BLaER1 treated with 17β-estradiol and CSF1 and Interleukin-3, amounts not matched to agents 10 nM and 100 nM (cell line): ENCODE data around the gene QRFPR.
A peak's percentile ranks its signal among the peaks of the same experiment; 100 is the strongest.
"Not testable (repeated sequence)": the region's sequence is repeated elsewhere in the genome, so short reads cannot be mapped to it uniquely, and the experiment has no call there.

Experiments
- H3K27ac ChIP-seq, 11 experiments: shearing (Covaris generic); formaldehyde crosslinking; 2 replicates each; pipeline ENCODE4 v1.8.1; 2022
- H3K27me3 ChIP-seq, 11 experiments: shearing (Covaris generic); formaldehyde crosslinking; 2 replicates each; pipeline ENCODE4 v1.8.1; 2022
- H3K36me3 ChIP-seq, 11 experiments: shearing (Covaris generic); formaldehyde crosslinking; 2 replicates each; pipeline ENCODE4 v1.8.1; 2022
- H3K4me1 ChIP-seq, 10 experiments: shearing (Covaris generic); formaldehyde crosslinking; 2 replicates each; pipeline ENCODE4 v1.8.1; 2022
- H3K4me2 ChIP-seq, 11 experiments: shearing (Covaris generic); formaldehyde crosslinking; 2 replicates each; pipeline ENCODE4 v1.8.1; 2022
- H3K4me3 ChIP-seq, 10 experiments: shearing (Covaris generic); formaldehyde crosslinking; 2 replicates each; pipeline ENCODE4 v1.8.1; 2022
- H3K9ac ChIP-seq, 11 experiments: shearing (Covaris generic); formaldehyde crosslinking; 2 replicates each; pipeline ENCODE4 v1.8.1; 2022
- H3K9me3 ChIP-seq, 11 experiments: shearing (Covaris generic); formaldehyde crosslinking; replicated peaks in 1 of 11; 2 replicates each; pipeline ENCODE4 v1.8.1; 2022
- H4K20me1 ChIP-seq, 11 experiments: shearing (Covaris generic); formaldehyde crosslinking; 2 replicates each; pipeline ENCODE4 v1.8.1; 2022
- Cebpa-rat ChIP-seq, 11 experiments: shearing (Covaris generic); IDR thresholded peaks; 2 replicates each; pipeline ENCODE4 v1.8.1; 2022

QRFPR gene

GRCh38 chr4:121380776-121381462, at the start of gene QRFPR:
Gene QRFPR (minus strand): TSS chr4:121381018. CDS start chr4:121380647, 371 bp downstream.
- Histone ChIP-seq H3K4me2 (no peak within 1 kb of the TSS), H3K4me3 (no peak within 1 kb of the TSS)

GRCh38 chr4:121428721-121429120, 47.9 kb upstream of the QRFPR start:
- Histone ChIP-seq H3K27ac (no peak overlapping the region), H3K4me3 (no peak overlapping the region), H3K36me3 (no peaks in the 10 kb centered on the region), H3K9me3 (peaks cover 0 to 5% (median 3%) of the 10 kb centered on the region in 11 experiments; a peak in 15 of 22 replicates), H4K20me1 (no peaks in the 10 kb centered on the region), H3K9ac (no peak overlapping the region), H3K4me2 (no peak overlapping the region), H3K4me1 (no peaks in the 10 kb centered on the region), H3K27me3 (no peaks in the 10 kb centered on the region)
- TF ChIP-seq Cebpa-rat (IDR thresholded peaks at IDR 0.05) = no peak

More at GRCh38 chr4:121380776-121381462, at the start of gene QRFPR:
- H3K36me3 ChIP-seq = no peaks in the 10 kb centered on the region
- peaks cover 10 to 16% (median 12%) of the 10 kb centered on the region in 11 experiments for H3K9me3 ChIP-seq
- H3K4me1 ChIP-seq = 0 out of 20 replicates have a peak, but pooled peaks cover 0 to 2% (median 0%) of the 10 kb centered on the region in 10 experiments
- TF ChIP-seq Cebpa-rat (IDR thresholded peaks at IDR 0.05) = peak in 1 of 11 experiments; percentile 30; a peak in 1 of 22 replicates
- no peaks in the 10 kb centered on the region for H4K20me1 ChIP-seq
- no peak within 1 kb of the TSS for H3K27ac ChIP-seq
- no peaks in the 10 kb centered on the region for H3K27me3 ChIP-seq
- no peak within 1 kb of the TSS for H3K9ac ChIP-seq

- Histone ChIP-seq H3K4me1 (no peaks in the 10 kb centered on the region), H3K4me2 (no peak overlapping the region), H3K9ac (no peak overlapping the region), H4K20me1 (no peaks in the 10 kb centered on the region), H3K27ac (no peak overlapping the region), H3K27me3 (no peaks in the 10 kb centered on the region), H3K4me3 (no peak overlapping the region), H3K36me3 (no peaks in the 10 kb centered on the region), H3K9me3 (no peaks in the 10 kb centered on the region)
- TF ChIP-seq Cebpa-rat (IDR thresholded peaks at IDR 0.05) = no peak
These were observed 40.8 kb upstream of the QRFPR start for GRCh38 chr4:121421594-121421993.

DNA sequence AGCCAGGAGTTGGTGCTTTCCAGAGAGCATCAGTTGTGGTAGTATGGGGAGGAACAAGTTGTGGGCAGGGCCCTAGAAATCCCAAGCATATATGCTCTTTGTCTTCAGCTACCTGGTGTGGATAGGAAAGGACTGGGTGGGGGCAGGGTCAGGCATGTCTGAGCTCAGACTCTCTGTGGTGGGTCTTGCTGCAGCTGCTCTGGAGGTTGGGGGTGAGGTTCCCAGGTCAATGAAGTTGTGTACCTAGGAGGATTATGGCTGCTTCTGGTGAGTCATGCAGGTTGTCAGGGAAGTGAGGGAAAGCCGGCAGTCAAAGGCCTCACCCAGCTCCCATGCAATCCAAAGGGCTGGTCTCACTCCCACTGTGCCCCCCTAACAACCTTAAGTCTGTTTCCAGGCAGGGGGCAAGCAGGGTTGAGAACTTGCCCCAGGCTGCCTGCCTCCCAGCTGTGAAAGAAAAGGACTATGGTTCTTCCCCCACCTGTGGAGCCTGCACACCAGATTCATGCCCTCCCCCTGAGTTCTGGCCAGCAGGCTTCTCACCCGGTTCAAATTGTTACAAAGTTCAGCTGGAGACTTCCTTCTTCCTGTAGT, 30.4 kb upstream of the QRFPR start:
- no peak overlapping the region for H3K27ac ChIP-seq
- H3K4me3 ChIP-seq = no peak overlapping the region

GRCh38 chr4:121408567-121408966, 27.7 kb upstream of the QRFPR start:
- H3K36me3 ChIP-seq, H3K27me3 ChIP-seq, H3K9me3 ChIP-seq, H3K27ac ChIP-seq, H4K20me1 ChIP-seq, H3K4me3 ChIP-seq, H3K4me1 ChIP-seq, H3K9ac ChIP-seq, H3K4me2 ChIP-seq: not testable (repeated sequence)

More for the DNA sequence above, 30.4 kb upstream of the QRFPR start:
- H3K9ac ChIP-seq = no peak overlapping the region
- H3K36me3 ChIP-seq = no peaks in the 10 kb centered on the region
- H3K4me2 ChIP-seq = no peak overlapping the region
- H4K20me1 ChIP-seq = no peaks in the 10 kb centered on the region
- no peaks in the 10 kb centered on the region for H3K27me3 ChIP-seq
- H3K9me3 ChIP-seq = peaks cover 0 to 8% (median 0%) of the 10 kb centered on the region in 11 experiments; a peak in 3 of 22 replicates
- no peaks in the 10 kb centered on the region for H3K4me1 ChIP-seq
- no peak for TF ChIP-seq Cebpa-rat (IDR thresholded peaks at IDR 0.05)

- Histone ChIP-seq H3K27ac (no peak overlapping the region), H3K4me3 (no peak overlapping the region), H3K4me2 (no peak overlapping the region), H3K9ac (no peak overlapping the region), H3K9me3 (no peaks in the 10 kb centered on the region), H3K36me3 (no peaks in the 10 kb centered on the region), H3K4me1 (no peaks in the 10 kb centered on the region), H3K27me3 (no peaks in the 10 kb centered on the region), H4K20me1 (no peaks in the 10 kb centered on the region)
- no peak for TF ChIP-seq Cebpa-rat (IDR thresholded peaks at IDR 0.05)
These were observed 19.8 kb upstream of the QRFPR start for GRCh38 chr4:121400632-121401031.

DNA sequence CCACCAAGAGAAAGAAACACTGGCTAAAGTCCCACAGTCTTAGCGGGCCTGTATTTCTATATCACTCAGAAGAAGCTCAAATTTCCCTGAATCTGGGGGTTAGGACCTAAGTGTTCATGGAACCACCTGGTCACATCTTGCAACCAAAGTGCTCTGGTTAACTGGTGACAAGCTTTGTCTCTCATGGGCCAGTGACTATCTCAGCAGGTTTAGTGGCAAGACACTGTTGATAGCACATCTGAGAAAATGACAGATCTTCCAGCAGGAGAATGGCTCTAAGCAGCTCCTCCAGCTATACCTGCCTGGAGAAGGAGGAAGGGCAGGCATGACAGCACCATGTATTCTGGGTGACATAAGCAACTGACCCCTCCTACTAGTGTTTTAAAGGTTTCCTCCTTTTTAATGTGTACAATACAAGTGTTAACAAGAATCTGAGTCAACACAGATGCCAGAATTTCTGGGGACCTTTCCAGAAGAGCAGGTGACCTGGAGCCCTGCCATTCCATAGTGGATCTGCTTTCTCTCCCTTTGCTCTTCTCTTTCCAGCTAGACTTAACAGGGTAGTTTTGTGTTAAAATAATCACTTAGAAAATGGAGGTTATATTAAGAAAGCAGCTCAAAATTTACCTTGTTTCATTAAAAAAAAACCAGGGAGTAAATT, 17.3 kb upstream of the QRFPR start:
- no peaks in the 10 kb centered on the region for H3K9me3 ChIP-seq
- H4K20me1 ChIP-seq = no peaks in the 10 kb centered on the region
- H3K27ac ChIP-seq = no peak overlapping the region
- no peak overlapping the region for H3K9ac ChIP-seq
- H3K4me2 ChIP-seq = no peak overlapping the region
- H3K4me3 ChIP-seq = no peak overlapping the region
- no peak for TF ChIP-seq Cebpa-rat (IDR thresholded peaks at IDR 0.05)
- no peaks in the 10 kb centered on the region for H3K36me3 ChIP-seq
- no peaks in the 10 kb centered on the region for H3K27me3 ChIP-seq
- H3K4me1 ChIP-seq = no peaks in the 10 kb centered on the region

DNA sequence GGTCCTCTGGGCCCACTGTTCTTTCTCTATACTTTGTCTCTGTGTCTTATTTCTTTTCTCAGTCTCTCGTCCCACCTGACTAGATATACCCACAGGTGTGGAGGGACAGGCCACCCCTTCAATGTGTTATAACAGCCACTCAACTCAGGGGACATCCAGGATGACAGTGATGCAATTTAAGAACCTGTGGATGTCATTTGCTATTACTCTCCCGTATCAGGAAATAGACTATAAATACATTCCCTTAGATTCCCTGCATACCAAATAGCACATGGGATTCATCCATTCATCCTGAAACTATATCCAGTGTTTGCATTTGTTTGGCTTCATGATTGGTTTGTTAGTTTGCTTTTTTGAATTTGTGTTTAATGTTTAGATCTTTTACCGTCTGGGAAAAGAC, 16.6 kb upstream of the QRFPR start:
- Histone ChIP-seq H3K27ac (no peak overlapping the region), H3K4me1 (no peaks in the 10 kb centered on the region), H3K9ac (no peak overlapping the region), H3K4me3 (no peak overlapping the region), H3K4me2 (no peak overlapping the region), H3K27me3 (no peaks in the 10 kb centered on the region), H3K9me3 (no peaks in the 10 kb centered on the region), H4K20me1 (no peaks in the 10 kb centered on the region), H3K36me3 (no peaks in the 10 kb centered on the region)
- TF ChIP-seq Cebpa-rat (IDR thresholded peaks at IDR 0.05) = no peak

DNA sequence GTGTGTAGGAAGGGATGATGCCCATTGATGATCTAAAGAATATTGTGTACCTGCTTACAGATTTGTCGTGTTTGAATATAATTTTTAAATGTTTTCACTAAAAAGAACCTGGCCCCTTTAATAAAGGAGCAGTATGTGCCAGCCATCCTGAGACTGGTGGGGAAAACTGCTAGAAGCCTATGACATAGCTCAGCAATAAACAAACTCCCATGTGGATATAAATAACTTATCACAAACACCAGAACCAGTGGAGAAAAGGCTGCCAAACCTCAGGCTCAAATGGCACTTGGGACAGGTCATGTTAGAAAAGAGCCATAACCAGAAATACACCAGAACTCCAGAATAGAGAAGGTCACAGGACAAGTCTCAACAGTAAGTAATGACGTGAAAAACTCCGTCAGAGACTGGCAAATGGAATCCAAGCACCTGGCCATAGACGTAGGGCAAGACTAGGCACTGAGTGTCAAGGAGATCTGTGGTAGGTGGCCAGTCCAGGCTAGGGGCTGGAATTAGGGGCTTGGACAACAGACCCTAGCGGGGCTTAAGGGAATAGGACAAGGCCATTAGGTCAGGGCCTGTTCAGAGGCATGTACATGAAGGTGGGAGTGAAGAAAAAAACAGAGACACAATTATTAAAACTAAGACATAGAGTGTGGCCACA, 11.7 kb upstream of the QRFPR start:
- no peaks in the 10 kb centered on the region for H4K20me1 ChIP-seq
- no peaks in the 10 kb centered on the region for H3K36me3 ChIP-seq
- no peak overlapping the region for H3K4me2 ChIP-seq
- H3K4me3 ChIP-seq = no peak overlapping the region
- no peak overlapping the region for H3K9ac ChIP-seq
- no peaks in the 10 kb centered on the region for H3K4me1 ChIP-seq
- peaks cover 4 to 9% (median 6%) of the 10 kb centered on the region in 11 experiments; a peak in 12 of 22 replicates for H3K9me3 ChIP-seq
- no peak for TF ChIP-seq Cebpa-rat (IDR thresholded peaks at IDR 0.05)
- no peaks in the 10 kb centered on the region for H3K27me3 ChIP-seq
- no peak overlapping the region for H3K27ac ChIP-seq
